ENCODE measurements around the gene SLC29A2. TPM values are rescaled to one million over a fixed set of nuclear protein-coding genes. Genes with fewer than 3 reads are reported as not detected.

Gene SLC29A2
- total and polyA plus RNA-seq, 2 donors (not counting 1 experiment from before 2014, with no cell fraction given), result 16.2 to 18.5 TPM

DNA sequence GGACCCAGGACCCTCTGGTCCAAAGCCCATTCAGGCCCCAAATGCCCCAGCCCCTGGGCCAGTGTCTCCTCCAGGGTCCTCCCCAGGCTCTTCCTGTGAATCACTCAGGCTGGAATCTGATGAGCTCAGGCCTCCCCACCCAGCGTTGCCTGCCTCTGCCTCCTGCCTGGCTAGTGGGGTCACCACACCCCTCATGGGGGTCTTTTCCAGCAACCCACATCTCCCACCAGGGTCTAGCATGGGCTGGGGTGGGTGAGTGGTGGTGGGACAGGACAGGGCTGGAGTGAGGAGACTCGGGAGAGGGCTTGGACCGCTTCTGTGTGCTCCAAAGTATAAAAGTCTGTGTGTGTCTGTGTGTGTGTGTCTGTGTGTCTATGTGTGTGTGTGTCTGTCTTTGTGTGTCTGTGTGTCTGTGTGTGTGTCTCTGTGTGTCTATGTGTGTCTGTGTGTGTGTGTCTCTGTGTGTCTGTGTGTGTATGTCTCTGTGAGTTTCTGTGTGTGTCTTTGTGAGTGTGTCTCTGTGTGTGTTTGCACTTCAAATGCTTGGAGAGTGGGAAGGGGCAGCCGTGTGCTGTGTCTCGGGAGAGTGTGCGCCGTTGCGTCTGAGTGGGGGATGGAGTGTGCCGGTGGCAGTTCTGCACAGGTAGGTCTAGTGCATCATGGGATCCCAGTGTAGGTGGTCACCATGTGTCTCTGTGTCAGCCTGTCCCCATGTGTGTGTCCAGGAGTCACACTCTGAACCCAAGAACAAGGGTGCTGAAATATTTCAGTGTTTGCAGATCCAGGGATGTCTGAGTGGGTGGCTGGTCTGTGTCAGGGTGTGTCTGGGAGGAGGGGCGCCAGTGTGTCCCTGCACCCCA lies 44.2 kb downstream of the SLC29A2 start:
- H4K20me1 ChIP-seq (ENCODE audit: control insufficient read depth, insufficient read depth, low read length, poor library complexity, severe bottlenecking), result no peaks in the 10 kb centered on the region
- Mint-ChIP-seq H3K9me3 (ENCODE audit: insufficient read depth) (no peaks in the 10 kb centered on the region), H3K4me3 (no peak overlapping the region), H3K27me3 (no peaks in the 10 kb centered on the region), H3K27ac (no peak overlapping the region), H3K4me1 (peaks cover 16% of the 10 kb centered on the region)
- ChIA-PET POLR2A (interaction anchor here (0.8 to 1.6 kb wide), 2 partner anchors 15 to 16 kb away, joined by 3 to 7 read pairs; no protein-coding TSS in a partner anchor), CTCF (interaction anchor here (1.0 to 1.6 kb wide), 3 partner anchors 9 to 18 kb away, joined by 4 to 20 read pairs (median 4); no protein-coding TSS in a partner anchor)
- no peak overlapping the region for H3K27ac ChIP-seq (ENCODE audit: low read length in 2 of 2)
- H3K9me3 ChIP-seq (ENCODE audit: control extremely low read depth in 1 of 3, control insufficient read depth in 2 of 3, insufficient read depth in 1 of 3, low read length in 2 of 3), result no peaks in the 10 kb centered on the region
- peak; percentile 8 for DNase-seq
- H3K9ac ChIP-seq (ENCODE audit: low read length), result no peak overlapping the region
- no peak overlapping the region for H3K4me3 ChIP-seq (ENCODE audit: control extremely low read depth in 1 of 5, extremely low read depth in 1 of 5, insufficient read depth in 1 of 5, low read depth in 2 of 5, low read length in 4 of 5)
- H2AFZ ChIP-seq (ENCODE audit: insufficient read depth, low read depth, low read length, poor library complexity, severe bottlenecking), result no peak overlapping the region
- no peaks in the 10 kb centered on the region for H3K79me2 ChIP-seq (ENCODE audit: control insufficient read depth, insufficient read depth, low read length)
- no peaks in the 10 kb centered on the region for H3K27me3 ChIP-seq (replicated peaks in 1 of 4; ENCODE audit: control extremely low read depth in 1 of 4, control insufficient read depth in 3 of 4, insufficient read depth in 4 of 4, low read length in 3 of 4)
- H3K4me2 ChIP-seq (replicated peaks; ENCODE audit: low read depth, low read length, poor library complexity, severe bottlenecking), result peak overlapping the region; percentile 64
- no peaks in the 10 kb centered on the region for H3K36me3 ChIP-seq (replicated peaks in 1 of 2; ENCODE audit: control extremely low read depth in 1 of 2, control insufficient read depth in 1 of 2, extremely low read depth in 1 of 2, insufficient read depth in 2 of 2, low read length in 1 of 2)
- ATAC-seq (ENCODE audit: low read depth), result no peak
- peaks cover 15 to 25% of the 10 kb centered on the region in 2 donors for H3K4me1 ChIP-seq (ENCODE audit: control insufficient read depth in 2 of 2, insufficient read depth in 2 of 2, low read length in 2 of 2)
- 96% methylated on average over 9 of the region's 10 CpGs for WGBS (ENCODE audit: insufficient coverage)
- intact Hi-C loops (cut with micrococcal nuclease), result loop anchor here (1.0 kb wide), 5 partner anchors 9 to 105 kb away; partner anchors contain the start of gene BRMS1
- TF ChIP-seq EZH2 (IDR thresholded peaks at IDR 0.05; ENCODE audit: borderline replicate concordance, insufficient read depth, low read depth, low read length, poor library complexity, severe bottlenecking) (no peak), CTCF (IDR thresholded peaks at IDR 0.05) (no peak)

All from B cell (primary cell).